GM10266 (cell line): ENCODE measurements around the gene RNLS.

ENCODE experiments used
- DNase-seq: peaks from one replicate; pipeline ENCODE4 v3.0.0; 2012; ENCODE audit errors: extremely low spot score
- TF ChIP-seq, protein P1 (sequence below): IDR thresholded peaks from 2 replicates; pipeline ENCODE4 v1.5.1; 2012; ENCODE audit warnings: mild to moderate bottlenecking, low read depth; ENCODE audit not compliant: control insufficient read depth, insufficient read depth; ENCODE audit errors: missing control alignments

The RNLS gene

GRCh38 chr10:88232983-88233543, 350.1 kb downstream of the RNLS start:
- TF ChIP-seq, protein P1, sequence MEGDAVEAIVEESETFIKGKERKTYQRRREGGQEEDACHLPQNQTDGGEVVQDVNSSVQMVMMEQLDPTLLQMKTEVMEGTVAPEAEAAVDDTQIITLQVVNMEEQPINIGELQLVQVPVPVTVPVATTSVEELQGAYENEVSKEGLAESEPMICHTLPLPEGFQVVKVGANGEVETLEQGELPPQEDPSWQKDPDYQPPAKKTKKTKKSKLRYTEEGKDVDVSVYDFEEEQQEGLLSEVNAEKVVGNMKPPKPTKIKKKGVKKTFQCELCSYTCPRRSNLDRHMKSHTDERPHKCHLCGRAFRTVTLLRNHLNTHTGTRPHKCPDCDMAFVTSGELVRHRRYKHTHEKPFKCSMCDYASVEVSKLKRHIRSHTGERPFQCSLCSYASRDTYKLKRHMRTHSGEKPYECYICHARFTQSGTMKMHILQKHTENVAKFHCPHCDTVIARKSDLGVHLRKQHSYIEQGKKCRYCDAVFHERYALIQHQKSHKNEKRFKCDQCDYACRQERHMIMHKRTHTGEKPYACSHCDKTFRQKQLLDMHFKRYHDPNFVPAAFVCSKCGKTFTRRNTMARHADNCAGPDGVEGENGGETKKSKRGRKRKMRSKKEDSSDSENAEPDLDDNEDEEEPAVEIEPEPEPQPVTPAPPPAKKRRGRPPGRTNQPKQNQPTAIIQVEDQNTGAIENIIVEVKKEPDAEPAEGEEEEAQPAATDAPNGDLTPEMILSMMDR = no peak
- no peak for DNase-seq

- no peak for DNase-seq
- TF ChIP-seq, protein P1 = no peak
These were observed 350.9 kb downstream of the RNLS start for GRCh38 chr10:88232029-88232895.

DNA sequence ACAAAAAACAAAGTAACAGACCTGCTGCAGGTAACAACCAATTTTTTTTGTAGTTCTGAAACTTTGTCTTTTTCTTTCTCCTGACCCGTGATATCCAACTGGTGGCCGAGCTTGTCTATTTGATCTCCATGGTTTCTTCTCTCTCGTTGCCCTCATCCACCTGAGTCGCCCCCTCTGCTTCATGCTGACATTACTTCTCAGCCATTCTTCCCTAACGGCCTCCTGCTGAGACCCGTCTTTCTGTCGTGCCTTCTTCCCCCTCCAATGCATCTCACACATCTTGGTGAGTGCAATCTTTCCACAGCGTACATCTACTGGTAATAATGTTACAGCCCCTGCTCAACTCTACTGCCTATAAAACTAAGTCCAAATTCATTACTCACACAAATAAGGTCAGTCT, 352.9 kb downstream of the RNLS start:
- TF ChIP-seq, protein P1 = no peak
- DNase-seq = no peak

- DNase-seq = no peak
- TF ChIP-seq, protein P1 = no peak
These were observed 355.0 kb downstream of the RNLS start for GRCh38 chr10:88228130-88228529.

DNA sequence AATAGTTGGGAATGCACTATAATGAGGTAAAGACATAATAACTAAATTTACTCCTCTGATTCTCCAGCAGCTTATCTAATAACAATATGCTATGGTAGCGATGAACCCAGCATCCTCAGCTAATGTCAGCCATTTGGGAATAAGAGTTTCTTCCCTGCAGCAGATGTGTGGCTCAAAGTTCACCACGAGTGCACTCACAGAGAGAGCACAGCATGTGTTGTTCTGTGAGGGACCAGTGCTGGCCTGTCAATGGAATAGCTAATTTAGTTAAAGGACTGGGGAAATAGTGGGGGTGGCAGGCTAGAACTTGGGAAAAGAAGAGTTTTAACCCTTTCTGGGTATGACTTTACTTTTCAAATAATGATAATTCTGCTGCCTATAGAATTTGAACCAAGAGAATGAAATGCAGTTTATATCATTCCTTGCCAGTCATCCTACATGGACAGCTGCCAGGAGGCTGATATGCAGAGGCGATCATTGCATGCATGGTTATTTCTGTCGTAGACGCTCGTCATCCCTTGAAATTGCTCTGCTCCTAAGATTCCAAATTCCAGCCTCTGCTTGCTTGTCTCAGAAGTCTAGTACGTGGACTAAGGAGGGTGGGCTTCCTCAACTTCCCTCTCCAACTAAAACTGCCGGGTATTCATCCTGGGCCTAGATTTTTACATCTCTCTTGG, 355.6 kb downstream of the RNLS start:
- TF ChIP-seq, protein P1 = no peak
- no peak for DNase-seq

DNA sequence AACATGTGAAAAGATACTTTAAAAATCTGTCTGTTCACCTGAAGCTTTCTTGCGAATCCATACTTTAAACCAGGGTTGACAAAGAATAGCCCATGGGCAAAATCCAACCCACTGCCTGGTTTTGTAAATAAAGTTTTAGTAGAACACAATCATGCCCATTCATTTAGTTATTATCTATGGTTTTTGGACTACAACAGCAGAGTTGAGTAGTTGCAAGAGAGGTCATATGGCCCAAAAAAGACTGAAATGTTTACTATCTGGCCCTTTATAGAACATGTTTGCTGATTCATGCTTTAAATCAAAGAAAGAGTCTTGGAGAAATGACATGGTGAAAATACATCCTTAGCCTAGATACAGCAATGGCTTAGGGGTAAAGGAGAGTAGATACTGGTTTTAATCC, 356.2 kb downstream of the RNLS start:
- TF ChIP-seq, protein P1 = no peak

More for the DNA sequence above, 356.2 kb downstream of the RNLS start:
- DNase-seq = no peak
